ENCODE measurements around the gene PTPRG.

DNA sequence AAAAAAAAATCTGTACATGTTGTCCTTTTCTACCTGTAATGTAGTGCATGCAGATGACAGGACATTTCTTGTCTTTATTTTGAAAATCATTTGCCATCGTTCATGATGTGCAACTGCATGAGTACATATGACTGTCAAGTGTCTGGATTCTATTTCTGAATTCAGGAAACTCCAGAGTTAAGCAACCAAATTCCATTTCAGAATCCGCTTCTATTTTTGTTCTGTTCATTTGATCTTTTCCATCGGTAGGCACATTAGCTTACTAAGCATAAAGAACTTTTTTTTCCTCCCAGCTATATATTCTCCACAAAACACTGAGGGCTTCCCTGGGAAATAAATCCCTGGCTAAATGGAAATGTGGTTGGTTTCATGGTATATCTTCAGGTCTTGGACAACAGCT, 365.6 kb downstream of the PTPRG start:
- TF ChIP-seq POLR2AphosphoS5 (IDR thresholded peaks at IDR 0.05; ENCODE audit: low read depth, low read length), result no peak
- TF ChIP-seq, protein P1, sequence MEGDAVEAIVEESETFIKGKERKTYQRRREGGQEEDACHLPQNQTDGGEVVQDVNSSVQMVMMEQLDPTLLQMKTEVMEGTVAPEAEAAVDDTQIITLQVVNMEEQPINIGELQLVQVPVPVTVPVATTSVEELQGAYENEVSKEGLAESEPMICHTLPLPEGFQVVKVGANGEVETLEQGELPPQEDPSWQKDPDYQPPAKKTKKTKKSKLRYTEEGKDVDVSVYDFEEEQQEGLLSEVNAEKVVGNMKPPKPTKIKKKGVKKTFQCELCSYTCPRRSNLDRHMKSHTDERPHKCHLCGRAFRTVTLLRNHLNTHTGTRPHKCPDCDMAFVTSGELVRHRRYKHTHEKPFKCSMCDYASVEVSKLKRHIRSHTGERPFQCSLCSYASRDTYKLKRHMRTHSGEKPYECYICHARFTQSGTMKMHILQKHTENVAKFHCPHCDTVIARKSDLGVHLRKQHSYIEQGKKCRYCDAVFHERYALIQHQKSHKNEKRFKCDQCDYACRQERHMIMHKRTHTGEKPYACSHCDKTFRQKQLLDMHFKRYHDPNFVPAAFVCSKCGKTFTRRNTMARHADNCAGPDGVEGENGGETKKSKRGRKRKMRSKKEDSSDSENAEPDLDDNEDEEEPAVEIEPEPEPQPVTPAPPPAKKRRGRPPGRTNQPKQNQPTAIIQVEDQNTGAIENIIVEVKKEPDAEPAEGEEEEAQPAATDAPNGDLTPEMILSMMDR (IDR thresholded peaks at IDR 0.05), result no peak
- TF ChIP-seq TCF7L2 (IDR thresholded peaks at IDR 0.05; ENCODE audit: low read depth, low read length), result no peak
- no peak for TF ChIP-seq SIN3A (IDR thresholded peaks at IDR 0.05; ENCODE audit: borderline replicate concordance, insufficient read depth, low read depth, low read length)
- TF ChIP-seq, protein P2, sequence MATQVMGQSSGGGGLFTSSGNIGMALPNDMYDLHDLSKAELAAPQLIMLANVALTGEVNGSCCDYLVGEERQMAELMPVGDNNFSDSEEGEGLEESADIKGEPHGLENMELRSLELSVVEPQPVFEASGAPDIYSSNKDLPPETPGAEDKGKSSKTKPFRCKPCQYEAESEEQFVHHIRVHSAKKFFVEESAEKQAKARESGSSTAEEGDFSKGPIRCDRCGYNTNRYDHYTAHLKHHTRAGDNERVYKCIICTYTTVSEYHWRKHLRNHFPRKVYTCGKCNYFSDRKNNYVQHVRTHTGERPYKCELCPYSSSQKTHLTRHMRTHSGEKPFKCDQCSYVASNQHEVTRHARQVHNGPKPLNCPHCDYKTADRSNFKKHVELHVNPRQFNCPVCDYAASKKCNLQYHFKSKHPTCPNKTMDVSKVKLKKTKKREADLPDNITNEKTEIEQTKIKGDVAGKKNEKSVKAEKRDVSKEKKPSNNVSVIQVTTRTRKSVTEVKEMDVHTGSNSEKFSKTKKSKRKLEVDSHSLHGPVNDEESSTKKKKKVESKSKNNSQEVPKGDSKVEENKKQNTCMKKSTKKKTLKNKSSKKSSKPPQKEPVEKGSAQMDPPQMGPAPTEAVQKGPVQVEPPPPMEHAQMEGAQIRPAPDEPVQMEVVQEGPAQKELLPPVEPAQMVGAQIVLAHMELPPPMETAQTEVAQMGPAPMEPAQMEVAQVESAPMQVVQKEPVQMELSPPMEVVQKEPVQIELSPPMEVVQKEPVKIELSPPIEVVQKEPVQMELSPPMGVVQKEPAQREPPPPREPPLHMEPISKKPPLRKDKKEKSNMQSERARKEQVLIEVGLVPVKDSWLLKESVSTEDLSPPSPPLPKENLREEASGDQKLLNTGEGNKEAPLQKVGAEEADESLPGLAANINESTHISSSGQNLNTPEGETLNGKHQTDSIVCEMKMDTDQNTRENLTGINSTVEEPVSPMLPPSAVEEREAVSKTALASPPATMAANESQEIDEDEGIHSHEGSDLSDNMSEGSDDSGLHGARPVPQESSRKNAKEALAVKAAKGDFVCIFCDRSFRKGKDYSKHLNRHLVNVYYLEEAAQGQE (IDR thresholded peaks at IDR 0.05; ENCODE audit: insufficient read depth in 1 of 2, low read depth in 2 of 2, low read length in 1 of 2), result no peak

All from Panc1 (cell line).